Spinal cord (tissue), 10 donors: Measurements from ENCODE around the gene HNRNPR. TPM values are rescaled to one million over a fixed set of nuclear protein-coding genes. Genes with fewer than 3 reads are reported as not detected.
A peak's percentile ranks its signal among the peaks of the same experiment; 100 is the strongest.
"Not testable (repeated sequence)": the region's sequence is repeated elsewhere in the genome, so short reads cannot be mapped to it uniquely, and the experiment has no call there.

Experiments
- DNase-seq, 6 donors: peaks; one replicate each; pipeline versions ENCODE4 v3.0.0 to v3.0.0-alpha.2; 2013 to 2015; ENCODE audit warnings: low spot score in 6 of 6, low read depth in 4 of 6
- H3K27ac ChIP-seq: one replicate; pipeline ENCODE4 v1.5.1; 2013; ENCODE audit warnings: low read depth, low read length, control low read depth
- H3K27me3 ChIP-seq: one replicate; pipeline ENCODE4 v1.6.1; 2013; ENCODE audit warnings: low read length; ENCODE audit not compliant: control insufficient read depth, insufficient read depth
- H3K36me3 ChIP-seq: one replicate; pipeline ENCODE4 v1.6.1; 2013; ENCODE audit warnings: low read length; ENCODE audit not compliant: control insufficient read depth, insufficient read depth
- H3K4me1 ChIP-seq: one replicate; pipeline ENCODE4 v1.6.1; 2013; ENCODE audit warnings: low read length; ENCODE audit not compliant: control insufficient read depth, insufficient read depth
- H3K4me3 ChIP-seq: one replicate; pipeline ENCODE4 v1.5.1; 2013; ENCODE audit warnings: low read depth, low read length, control low read depth
- H3K9me3 ChIP-seq: one replicate; pipeline ENCODE4 v1.6.1; 2013; ENCODE audit warnings: low read length; ENCODE audit not compliant: control insufficient read depth, insufficient read depth
- WGBS: methylation state at CpG from one replicate; pipeline ENCODE4 v1.1.5; 2013; ENCODE audit warnings: missing lambda C conversion rate; ENCODE audit not compliant: insufficient coverage; 5-methylcytosine and 5-hydroxymethylcytosine counted together
- polyA plus RNA-seq, 2 donors: library from polyadenylated mRNA; unstranded; fragments of 120-200 nt; gene quantifications; one replicate each; pipeline ENCODE4 v1.2.1, GENCODE V29; 2013; ENCODE audit not compliant: insufficient read length in 2 of 2
- total RNA-seq, 2 donors: library from RNA; depleted of rRNA in 1 of 2; stranded (reverse); fragments of 120-200 nt in 1 of 2; fragments of >200 nt in 1 of 2; gene quantifications; one replicate each; pipeline versions ENCODE4 v1.2.3 to v1.2.4, GENCODE V29; 2013 to 2014
- donor health status: healthy.

HNRNPR gene
- total and polyA plus RNA-seq, 4 donors = 109 to 204 (median 167) TPM

DNA sequence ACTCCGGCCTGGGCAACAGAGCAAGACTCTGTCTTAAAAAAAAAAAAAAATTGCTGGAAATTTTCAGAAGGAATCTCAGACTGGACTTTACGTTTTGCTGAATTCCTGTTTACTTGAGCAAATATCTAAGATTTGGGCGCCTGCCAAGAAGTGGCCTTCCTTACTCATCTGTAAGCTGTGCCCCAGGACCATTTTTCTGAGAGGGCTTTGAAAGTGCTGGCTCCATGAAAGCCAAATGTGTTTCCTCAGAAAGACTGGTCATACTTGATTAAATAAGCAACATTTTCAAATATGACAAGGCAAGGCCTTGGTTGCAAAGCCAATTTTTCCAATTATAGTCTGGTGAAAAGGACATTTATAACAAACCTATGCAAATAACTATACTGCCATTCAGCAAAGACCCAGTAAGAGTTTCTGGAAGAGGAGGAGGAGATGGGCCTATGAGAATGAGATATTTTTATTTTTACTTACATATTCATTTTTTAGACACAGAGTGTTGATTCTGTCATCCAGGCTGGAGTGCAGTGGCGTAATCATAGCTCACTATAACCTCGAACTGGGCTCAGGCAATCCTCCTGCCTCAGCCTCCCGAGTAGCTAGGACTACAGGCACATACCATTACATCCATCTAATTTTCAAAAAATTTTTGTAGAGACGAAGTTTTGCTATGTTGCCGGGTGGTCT is 70.5 kb downstream of the HNRNPR start:
- no peaks in the 10 kb centered on the region for H3K36me3 ChIP-seq
- no peak overlapping the region for H3K27ac ChIP-seq
- no peaks in the 10 kb centered on the region for H3K9me3 ChIP-seq
- no peaks in the 10 kb centered on the region for H3K4me1 ChIP-seq
- DNase-seq = peak in 2 of 6 donors; percentile 19 to 25
- WGBS = 92% methylated on average over 6 of the region's 8 CpGs
- H3K27me3 ChIP-seq = no peaks in the 10 kb centered on the region
- no peak overlapping the region for H3K4me3 ChIP-seq

DNA sequence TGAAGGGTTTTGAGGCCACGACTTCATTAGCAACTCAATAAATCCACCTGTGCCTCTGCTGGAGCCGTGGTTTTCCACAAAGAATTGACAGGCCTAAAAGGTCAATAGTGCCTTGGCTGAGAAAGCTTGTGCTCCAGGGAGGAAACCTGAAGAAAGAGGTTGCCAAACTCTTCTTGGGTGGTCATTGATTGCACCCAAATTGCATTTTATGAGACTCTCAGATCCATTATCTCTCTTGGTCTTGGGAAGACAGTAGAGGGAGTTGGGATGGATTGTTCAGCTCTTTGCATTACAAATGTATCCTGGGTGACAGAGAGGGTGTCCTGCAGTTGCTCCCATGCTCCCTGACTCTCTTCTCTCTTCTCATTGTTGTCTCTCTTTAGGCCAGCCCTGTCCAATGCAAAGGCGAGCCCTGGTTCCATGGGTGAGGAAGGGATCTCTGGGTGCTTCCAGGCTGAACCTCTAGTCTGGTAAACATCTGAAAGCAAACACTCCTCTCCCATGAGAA is 80.7 kb downstream of the HNRNPR start:
- DNase-seq = peak in 2 of 6 donors; percentile 9 to 42
- H3K36me3 ChIP-seq = no peaks in the 10 kb centered on the region
- no peaks in the 10 kb centered on the region for H3K27me3 ChIP-seq
- H3K27ac ChIP-seq = no peak overlapping the region
- WGBS = 57% methylated on average over 1 of the region's 3 CpGs
- no peaks in the 10 kb centered on the region for H3K9me3 ChIP-seq
- no peak overlapping the region for H3K4me3 ChIP-seq
- H3K4me1 ChIP-seq = no peaks in the 10 kb centered on the region

DNA sequence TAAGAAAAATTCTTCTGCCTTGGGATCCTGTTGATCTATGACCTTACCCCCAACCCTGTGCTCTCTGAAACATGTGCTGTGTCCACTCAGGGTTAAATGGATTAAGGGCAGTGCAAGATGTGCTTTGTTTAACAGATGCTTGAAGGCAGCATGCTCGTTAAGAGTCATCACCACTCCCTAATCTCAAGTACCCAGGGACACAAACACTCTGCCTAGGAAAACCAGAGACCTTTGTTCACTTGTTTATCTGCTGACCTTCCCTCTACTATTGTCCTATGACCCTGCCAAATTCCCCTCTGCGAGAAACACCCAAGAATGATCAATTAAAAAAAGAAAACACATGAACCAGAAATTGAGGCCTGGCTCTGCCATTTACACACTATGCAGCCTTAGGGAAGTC is 86.0 kb downstream of the HNRNPR start:
- H3K4me3 ChIP-seq, H3K4me1 ChIP-seq, H3K27ac ChIP-seq, H3K27me3 ChIP-seq, H3K9me3 ChIP-seq, DNase-seq, H3K36me3 ChIP-seq: not testable (repeated sequence)
- 60% methylated on average over 1 of the region's 2 CpGs for WGBS

DNA sequence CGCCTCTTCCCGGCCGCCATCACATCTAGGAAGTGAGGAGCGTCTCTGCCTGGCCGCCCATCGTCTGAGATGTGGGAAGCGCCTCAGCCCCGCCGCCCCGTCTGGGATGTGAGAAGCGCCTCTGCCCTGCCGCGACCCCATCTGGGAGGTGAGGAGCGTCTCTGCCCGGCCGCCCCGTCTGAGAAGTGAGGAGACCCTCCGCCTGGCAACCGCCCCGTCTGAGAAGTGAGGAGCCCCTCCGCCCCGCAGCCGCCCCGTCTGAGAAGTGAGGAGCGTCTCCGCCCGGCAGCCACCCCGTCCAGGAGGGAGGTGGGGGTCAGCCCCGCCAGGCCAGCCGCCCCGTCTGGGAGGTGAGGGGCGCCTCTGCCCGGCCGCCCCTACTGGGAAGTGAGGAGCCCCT is 86.7 kb downstream of the HNRNPR start:
- not testable (repeated sequence) for H3K27ac ChIP-seq, H3K4me1 ChIP-seq, H3K36me3 ChIP-seq, H3K27me3 ChIP-seq, H3K4me3 ChIP-seq, DNase-seq, H3K9me3 ChIP-seq
- 96% methylated on average over 22 of the region's 34 CpGs for WGBS

Other genes with a start within 250 kb of the HNRNPR start
- gene LUZP1, start 175.4 kb downstream of the HNRNPR start, total RNA-seq = 10 to 100 TPM; 24.3 to 25.4 TPM
- 10 to 100 TPM; 17.6 to 19.2 TPM for gene LUZP1, start 175.4 kb downstream of the HNRNPR start, polyA plus RNA-seq
- gene HTR1D, start 126.8 kb downstream of the HNRNPR start, total RNA-seq = 1 to 10 TPM in 1 of 2 donors, under 1 TPM in 1; 0.66 to 2.4 TPM
- 1 to 10 TPM; 5.1 to 6.5 TPM for gene HTR1D, start 126.8 kb downstream of the HNRNPR start, polyA plus RNA-seq
- gene ZNF436, start 25.6 kb upstream of the HNRNPR start, total RNA-seq = 10 to 100 TPM; 52.2 to 53.4 TPM
- gene ZNF436, start 25.6 kb upstream of the HNRNPR start, polyA plus RNA-seq = 10 to 100 TPM; 33.6 to 38.5 TPM
- gene TCEA3, start 80.5 kb upstream of the HNRNPR start, total RNA-seq = 10 to 100 TPM; 15.4 to 32.6 TPM
- gene TCEA3, start 80.5 kb upstream of the HNRNPR start, polyA plus RNA-seq = 10 to 100 TPM in 1 of 2 donors, 1 to 10 TPM in 1; 9.1 to 17.8 TPM
- 10 to 100 TPM; 33.3 to 60.6 TPM for gene ASAP3, start 139.9 kb upstream of the HNRNPR start, total RNA-seq
- 10 to 100 TPM; 34.9 to 41.3 TPM for gene ASAP3, start 139.9 kb upstream of the HNRNPR start, polyA plus RNA-seq
- gene E2F2, start 186.9 kb upstream of the HNRNPR start, total RNA-seq = 1 to 10 TPM; 3.7 to 5.8 TPM
- 1 to 10 TPM; 3.1 to 3.5 TPM for gene E2F2, start 186.9 kb upstream of the HNRNPR start, polyA plus RNA-seq
- 100 to 1,000 TPM; 120 to 356 TPM for gene ID3, start 215.2 kb upstream of the HNRNPR start, total RNA-seq
- gene ID3, start 215.2 kb upstream of the HNRNPR start, polyA plus RNA-seq = 100 to 1,000 TPM; 199 to 201 TPM